ENCODE measurements around the gene PTDSS2. TPM values are rescaled to one million over a fixed set of nuclear protein-coding genes. Genes with fewer than 3 reads are reported as not detected.

Gene PTDSS2
- total RNA-seq, 1 experiment from 2014 or later = 49.5 TPM

GRCh38 chr11:459511-460220 lies 9.6 kb downstream of the PTDSS2 start:
- Mint-ChIP-seq H3K27ac (0 out of 2 replicates have a peak overlapping the region, but pooled peaks have one; percentile 53), H3K4me3 (no peak overlapping the region)

GRCh38 chr11:460331-461199 lies 10.5 kb downstream of the PTDSS2 start:
- ChIA-PET POLR2A (no interaction called here), CTCF (no interaction called here)
- peaks cover 9% of the 10 kb centered on the region; the same call in 1 of the 2 replicates for H3K36me3 Mint-ChIP-seq
- H3K4me1 Mint-ChIP-seq = peaks cover 26% of the 10 kb centered on the region
- H3K4me3 Mint-ChIP-seq = no peak overlapping the region
- DNase-seq (ENCODE audit: low spot score) (no peak), ATAC-seq (no peak)
- H3K27ac Mint-ChIP-seq = peak overlapping the region; percentile 84
- H3K27me3 Mint-ChIP-seq (ENCODE audit: low read depth) = no peaks in the 10 kb centered on the region
- no peaks in the 10 kb centered on the region for H3K9me3 Mint-ChIP-seq
- no peak for TF ChIP-seq ATF1 (CRISPR knock-in tag; IDR thresholded peaks at IDR 0.05)
- no peak for TF ChIP-seq ZNF425 (CRISPR knock-in tag; conservative IDR thresholded peaks at IDR 0.05)
- no peak for TF ChIP-seq OVOL2 (CRISPR knock-in tag; IDR thresholded peaks at IDR 0.05; ENCODE audit: borderline replicate concordance)
- no peak for TF ChIP-seq MLX (CRISPR knock-in tag; IDR thresholded peaks at IDR 0.05)
- TF ChIP-seq MXD4 (CRISPR knock-in tag; IDR thresholded peaks at IDR 0.05; ENCODE audit: borderline replicate concordance) = no peak
- no peak for TF ChIP-seq ZNF138 (CRISPR knock-in tag; conservative IDR thresholded peaks at IDR 0.05)
- TF ChIP-seq FOXP4 (CRISPR knock-in tag; IDR thresholded peaks at IDR 0.05) = no peak
- no peak for TF ChIP-seq GRHL2 (CRISPR knock-in tag; IDR thresholded peaks at IDR 0.05; ENCODE audit: insufficient replicate concordance, severe bottlenecking)
- no peak for TF ChIP-seq FOXP1 (CRISPR knock-in tag; IDR thresholded peaks at IDR 0.05; ENCODE audit: borderline replicate concordance)
- TF ChIP-seq MAX (CRISPR knock-in tag; IDR thresholded peaks at IDR 0.05) = no peak
- no peak for TF ChIP-seq CTCF (IDR thresholded peaks at IDR 0.05)
- TF ChIP-seq RELA (CRISPR knock-in tag; IDR thresholded peaks at IDR 0.05; ENCODE audit: borderline replicate concordance) = no peak

More at GRCh38 chr11:459511-460220, 9.6 kb downstream of the PTDSS2 start:
- H3K27me3 Mint-ChIP-seq (ENCODE audit: low read depth) = no peaks in the 10 kb centered on the region
- TF ChIP-seq NFYB (CRISPR knock-in tag; conservative IDR thresholded peaks at IDR 0.05; ENCODE audit: low read depth) = no peak
- no peak for TF ChIP-seq ZNF263 (CRISPR knock-in tag; IDR thresholded peaks at IDR 0.05; ENCODE audit: low read depth)
- TF ChIP-seq AFF4 (CRISPR knock-in tag; IDR thresholded peaks at IDR 0.05; ENCODE audit: borderline replicate concordance) = no peak
- TF ChIP-seq ZNF317 (CRISPR knock-in tag; IDR thresholded peaks at IDR 0.05; ENCODE audit: borderline replicate concordance, low read depth) = no peak
- no peak for TF ChIP-seq ZBTB21 (CRISPR knock-in tag; IDR thresholded peaks at IDR 0.05; ENCODE audit: borderline replicate concordance)
- no peak for TF ChIP-seq ZNF671 (CRISPR knock-in tag; IDR thresholded peaks at IDR 0.05)
- no peak for TF ChIP-seq CREM (CRISPR knock-in tag; IDR thresholded peaks at IDR 0.05)
- ChIA-PET CTCF (no interaction called here), POLR2A (no interaction called here)
- DNase-seq (ENCODE audit: low spot score) = no peak
- H3K4me1 Mint-ChIP-seq = peaks cover 31% of the 10 kb centered on the region
- no peaks in the 10 kb centered on the region for H3K9me3 Mint-ChIP-seq
- peaks cover 9% of the 10 kb centered on the region; the same call in 1 of the 2 replicates for H3K36me3 Mint-ChIP-seq
- no peak for ATAC-seq
